CD4-positive, alpha-beta T cell (primary cell): Measurements from ENCODE around the gene INPP5D. TPM values are rescaled to one million over a fixed set of nuclear protein-coding genes. Genes with fewer than 3 reads are reported as not detected.

Source experiments
- ATAC-seq: fragments of 200-7000 bp; cut with Tn5 transposase; one replicate; pipeline ENCODE4 v1.10.0; 2022; ENCODE audit warnings: mild to moderate bottlenecking; ENCODE audit not compliant: poor library complexity
- CTCF ChIA-PET: fragments of 350-600 bp; sonication (Branson Sonifier 250); formaldehyde crosslinking; loops from one replicate; lab custom pipeline; 2021; ENCODE audit warnings: antibody characterized with exemption, inconsistent platforms; lab: Charles Lee
- POLR2A ChIA-PET: fragments of 350-600 bp; sonication (Branson Sonifier 250); formaldehyde crosslinking; loops from one replicate; lab custom pipeline; 2021; ENCODE audit warnings: antibody characterized with exemption, inconsistent platforms; lab: Charles Lee
- DNase-seq, 14 experiments: peaks; one replicate each; pipeline ENCODE4 v3.0.0-alpha.2; 2013 to 2020; ENCODE audit warnings: mixed read lengths in 2 of 14
- H3K27ac ChIP-seq, 2 donors: one replicate each; pipeline versions ENCODE4 v1.5.1 to v1.7.0; 2013; ENCODE audit warnings: low read length in 2 of 2, low read depth in 1 of 2, mild to moderate bottlenecking in 1 of 2
- H3K27me3 ChIP-seq, 2 experiments: 1 replicate in 1 of 2; 2 replicates in 1 of 2; pipeline versions ENCODE4 v1.6.1 to v1.7.0; 2013; ENCODE audit warnings: low read length in 2 of 2, control low read depth in 1 of 2, mild to moderate bottlenecking in 1 of 2, moderate library complexity in 1 of 2; ENCODE audit not compliant: insufficient read depth in 2 of 2, control insufficient read depth in 1 of 2
- H3K36me3 ChIP-seq: one replicate; pipeline ENCODE4 v1.6.1; 2013; ENCODE audit warnings: low read length, control low read depth; ENCODE audit not compliant: insufficient read depth
- H3K4me1 ChIP-seq: one replicate; pipeline ENCODE4 v1.6.1; 2013; ENCODE audit warnings: low read length, control low read depth; ENCODE audit not compliant: insufficient read depth
- H3K4me3 ChIP-seq: one replicate; pipeline ENCODE4 v1.5.1; 2013; ENCODE audit warnings: mild to moderate bottlenecking, low read length, moderate library complexity
- H3K9me3 ChIP-seq, 2 experiments: 1 replicate in 1 of 2; 2 replicates in 1 of 2; pipeline versions ENCODE4 v1.6.1 to v1.7.0; 2013; ENCODE audit warnings: low read length in 2 of 2, mild to moderate bottlenecking in 2 of 2, control low read depth in 1 of 2, moderate library complexity in 1 of 2; ENCODE audit not compliant: control insufficient read depth in 1 of 2, insufficient read depth in 1 of 2
- H3K27ac Mint-ChIP-seq: one replicate; pipeline ENCODE4 v1.8.0; 2020; ENCODE audit warnings: mixed read lengths
- H3K27me3 Mint-ChIP-seq: one replicate; pipeline ENCODE4 v1.8.0; 2021; ENCODE audit warnings: mixed read lengths
- H3K36me3 Mint-ChIP-seq: one replicate; pipeline ENCODE4 v1.8.0; 2021; ENCODE audit warnings: low read depth, mixed read lengths
- H3K4me1 Mint-ChIP-seq: one replicate; pipeline ENCODE4 v1.8.0; 2021; ENCODE audit warnings: low read depth, mixed read lengths
- H3K4me3 Mint-ChIP-seq: one replicate; pipeline ENCODE4 v1.8.0; 2020; ENCODE audit warnings: mild to moderate bottlenecking, mixed read lengths
- H3K9me3 Mint-ChIP-seq: one replicate; pipeline ENCODE4 v1.8.0; 2020; ENCODE audit warnings: mixed read lengths
- intact Hi-C, 2 experiments: fragments of 100-400 bp; cut with DNase I in 1 of 2; cut with micrococcal nuclease in 1 of 2; formaldehyde crosslinking; loops; one replicate each; pipeline versions ENCODE4 v1.15.1 to v1.9.0; 2023 to 2025; cut with DNase I, micrococcal nuclease
- total RNA-seq, 174 experiments: library from RNA in 2 of 174; stranded (reverse) in 2 of 174; gene quantifications; one replicate each; pipeline ENCODE4 v1.2.3 and lab custom pipeline; 2021 to 2026
- TF ChIP-seq, protein P1 (sequence below): fragments of 200-600 bp; IDR thresholded peaks from one replicate; pipeline ENCODE4 v1.8.0; 2022; ENCODE audit warnings: antibody characterized with exemption, mild to moderate bottlenecking

INPP5D gene
- total RNA-seq, 2 experiments from 2014 or later: 141 to 154 TPM

DNA sequence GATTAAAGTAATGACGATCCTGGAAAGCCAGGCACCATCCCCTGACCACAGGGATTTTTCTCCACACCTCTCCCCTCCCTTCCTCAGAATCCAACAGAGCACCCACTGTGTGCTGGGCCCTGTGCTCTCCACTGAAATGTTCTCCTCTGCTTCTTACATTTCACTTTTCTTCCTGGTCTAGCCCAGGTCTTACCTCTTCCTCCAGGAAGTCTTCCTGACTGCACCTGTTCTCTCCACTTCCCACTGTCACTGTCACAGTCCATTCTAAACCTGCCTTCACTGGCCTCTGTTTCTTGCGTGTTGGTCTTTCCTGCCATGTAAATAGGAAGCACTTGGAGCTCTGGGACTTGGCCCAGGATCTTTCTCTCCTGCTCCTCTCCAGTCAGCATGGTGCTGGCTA, 39.7 kb upstream of the INPP5D start:
- Histone ChIP-seq H3K27me3 (no peaks in the 10 kb centered on the region), H3K9me3 (no peaks in the 10 kb centered on the region), H3K4me3 (no peak overlapping the region), H3K27ac (no peak overlapping the region), H3K36me3 (no peaks in the 10 kb centered on the region), H3K4me1 (no peaks in the 10 kb centered on the region)
- no peaks in the 10 kb centered on the region for H3K4me1 Mint-ChIP-seq
- TF ChIP-seq, protein P1, sequence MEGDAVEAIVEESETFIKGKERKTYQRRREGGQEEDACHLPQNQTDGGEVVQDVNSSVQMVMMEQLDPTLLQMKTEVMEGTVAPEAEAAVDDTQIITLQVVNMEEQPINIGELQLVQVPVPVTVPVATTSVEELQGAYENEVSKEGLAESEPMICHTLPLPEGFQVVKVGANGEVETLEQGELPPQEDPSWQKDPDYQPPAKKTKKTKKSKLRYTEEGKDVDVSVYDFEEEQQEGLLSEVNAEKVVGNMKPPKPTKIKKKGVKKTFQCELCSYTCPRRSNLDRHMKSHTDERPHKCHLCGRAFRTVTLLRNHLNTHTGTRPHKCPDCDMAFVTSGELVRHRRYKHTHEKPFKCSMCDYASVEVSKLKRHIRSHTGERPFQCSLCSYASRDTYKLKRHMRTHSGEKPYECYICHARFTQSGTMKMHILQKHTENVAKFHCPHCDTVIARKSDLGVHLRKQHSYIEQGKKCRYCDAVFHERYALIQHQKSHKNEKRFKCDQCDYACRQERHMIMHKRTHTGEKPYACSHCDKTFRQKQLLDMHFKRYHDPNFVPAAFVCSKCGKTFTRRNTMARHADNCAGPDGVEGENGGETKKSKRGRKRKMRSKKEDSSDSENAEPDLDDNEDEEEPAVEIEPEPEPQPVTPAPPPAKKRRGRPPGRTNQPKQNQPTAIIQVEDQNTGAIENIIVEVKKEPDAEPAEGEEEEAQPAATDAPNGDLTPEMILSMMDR: no peak
- H3K27me3 Mint-ChIP-seq: no peaks in the 10 kb centered on the region
- ChIA-PET CTCF (no interaction called here), POLR2A (no interaction called here)
- no peak overlapping the region for H3K27ac Mint-ChIP-seq
- DNase-seq: no peak
- no peak for ATAC-seq
- no peaks in the 10 kb centered on the region for H3K36me3 Mint-ChIP-seq
- intact Hi-C loops: no loop called here
- H3K9me3 Mint-ChIP-seq: no peaks in the 10 kb centered on the region
- H3K4me3 Mint-ChIP-seq: no peak overlapping the region

DNA sequence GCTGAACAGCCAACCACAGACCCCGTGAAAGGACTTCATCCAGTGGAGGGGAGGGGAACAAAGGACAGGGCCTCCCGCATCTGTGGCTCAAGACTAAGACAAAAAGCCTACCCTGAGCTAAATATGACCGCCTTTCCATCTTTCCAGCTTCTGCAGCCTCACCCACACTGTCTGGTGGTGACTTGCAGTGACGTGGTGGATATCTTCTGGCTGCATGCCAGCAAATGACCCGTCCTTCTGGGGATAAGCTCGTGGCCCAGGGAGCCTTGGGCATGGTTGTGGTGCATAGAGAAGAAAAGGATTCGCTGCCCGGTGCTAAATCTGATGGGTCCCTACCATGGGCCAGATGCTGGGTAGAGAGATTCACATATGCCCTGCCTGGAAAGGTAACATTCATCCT, 38.4 kb upstream of the INPP5D start:
- Mint-ChIP-seq H3K4me3 (no peak overlapping the region), H3K36me3 (no peaks in the 10 kb centered on the region), H3K27me3 (no peaks in the 10 kb centered on the region), H3K9me3 (no peaks in the 10 kb centered on the region), H3K4me1 (no peaks in the 10 kb centered on the region), H3K27ac (no peak overlapping the region)
- H3K27me3 ChIP-seq: no peaks in the 10 kb centered on the region
- no peaks in the 10 kb centered on the region for H3K9me3 ChIP-seq
- no peaks in the 10 kb centered on the region for H3K4me1 ChIP-seq
- POLR2A ChIA-PET: no interaction called here
- H3K4me3 ChIP-seq: no peak overlapping the region
- H3K36me3 ChIP-seq: no peaks in the 10 kb centered on the region
- ATAC-seq: no peak
- TF ChIP-seq, protein P1: no peak
- no peak overlapping the region for H3K27ac ChIP-seq
- DNase-seq: no peak
- intact Hi-C loops: no loop called here
- CTCF ChIA-PET: no interaction called here

DNA sequence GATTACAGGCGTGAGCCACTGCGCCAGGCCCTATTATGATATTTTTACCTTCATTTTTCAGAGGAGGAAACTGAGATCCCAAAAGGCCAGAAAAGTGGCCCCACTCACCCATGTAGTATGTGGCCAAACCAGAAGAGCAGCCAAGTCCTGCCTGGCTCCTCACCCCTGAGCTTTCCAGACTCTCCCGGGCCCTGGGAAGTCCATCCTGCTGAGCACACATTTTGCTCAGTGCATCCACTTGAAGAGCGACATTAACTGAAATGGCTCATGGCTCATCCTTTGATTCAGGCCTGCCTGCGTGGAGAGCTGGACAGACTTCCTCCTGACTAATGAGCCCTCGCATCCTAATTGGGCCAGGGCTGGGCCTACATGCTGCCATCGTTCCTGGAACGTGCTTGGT, 37.6 kb upstream of the INPP5D start:
- H3K9me3 Mint-ChIP-seq: no peaks in the 10 kb centered on the region
- H3K27ac Mint-ChIP-seq: no peak overlapping the region
- no peaks in the 10 kb centered on the region for H3K27me3 ChIP-seq
- intact Hi-C loops: no loop called here
- no peaks in the 10 kb centered on the region for H3K36me3 ChIP-seq
- H3K4me1 ChIP-seq: no peaks in the 10 kb centered on the region
- H3K4me1 Mint-ChIP-seq: no peaks in the 10 kb centered on the region
- CTCF ChIA-PET: no interaction called here
- no peaks in the 10 kb centered on the region for H3K36me3 Mint-ChIP-seq
- no peak overlapping the region for H3K4me3 ChIP-seq
- H3K4me3 Mint-ChIP-seq: no peak overlapping the region
- H3K27ac ChIP-seq: no peak overlapping the region
- H3K9me3 ChIP-seq: no peaks in the 10 kb centered on the region
- DNase-seq (no peak), ATAC-seq (no peak)
- TF ChIP-seq, protein P1: no peak
- no peaks in the 10 kb centered on the region for H3K27me3 Mint-ChIP-seq
- POLR2A ChIA-PET: no interaction called here
